K562 (cell line): ENCODE results near the gene HAUS1. TPM values are rescaled to one million over a fixed set of nuclear protein-coding genes. Genes with fewer than 3 reads are reported as not detected.

ENCODE experiments used
- CREBBP ChIP-seq: IDR thresholded peaks from one replicate; pipeline ENCODE4 v1.6.1; 2012; ENCODE audit warnings: low read depth, mild to moderate bottlenecking, control low read depth, inconsistent platforms, low read length
- GTF2E2 ChIP-seq: fragments of 200-800 bp; sonication (Bioruptor generic); IDR thresholded peaks from 2 replicates; pipeline ENCODE4 v1.6.1; 2016; ENCODE audit warnings: missing genetic modification characterization, missing compliant biosample characterization
- KDM1A ChIP-seq, 2 experiments: fragments of 450-650 bp; IDR thresholded peaks; 2 replicates each; pipeline ENCODE4 v1.6.1; 2016; ENCODE audit warnings: mild to moderate bottlenecking in 2 of 2
- RBM22 ChIP-seq: fragments of 200-400 bp; formaldehyde crosslinking; IDR thresholded peaks from 2 replicates; pipeline ENCODE4 v1.6.1; 2018; ENCODE audit warnings: low read length, low read depth; ENCODE audit not compliant: poor library complexity, severe bottlenecking
- RUNX1 ChIP-seq: sonication (generic); IDR thresholded peaks from 2 replicates; pipeline ENCODE4 v1.6.1; 2016; ENCODE audit warnings: antibody characterized with exemption, low read depth
- SMAD4 ChIP-seq: fragments of 250-450 bp; sonication (Bioruptor Pico); conservative IDR thresholded peaks from 2 replicates; pipeline ENCODE4 v1.8.0; 2021; ENCODE audit warnings: inconsistent platforms, mild to moderate bottlenecking, moderate library complexity
- SMARCA5 ChIP-seq: fragments of 450-650 bp; IDR thresholded peaks from 2 replicates; pipeline ENCODE4 v1.6.1; 2016
- TARDBP ChIP-seq: fragments of 450-650 bp; IDR thresholded peaks from 2 replicates; pipeline ENCODE4 v1.6.1; 2016
- ZNF24 ChIP-seq: fragments of 450-650 bp; IDR thresholded peaks from 2 replicates; pipeline ENCODE4 v1.6.1; 2016
- polyA plus RNA-seq, 8 experiments: library from polyadenylated mRNA; depleted of rRNA in 4 of 8; stranded (reverse) in 5 of 8; unstranded in 3 of 8; fragments of >200 nt; fragmentation: Nextera tagmentation in 2 of 8; fragmentation: Illumina TruSeq in 1 of 8; extraction: Ambion mirVana in 2 of 8; extraction: Trizol in 1 of 8; gene quantifications; 2 replicates each; pipeline versions ENCODE4 v1.2.1 to v1.2.3, GENCODE V29; 2011 to 2014; ENCODE audit warnings: inconsistent platforms in 1 of 8, missing spikeins in 1 of 8
- total RNA-seq, 7 experiments: library from RNA; depleted of rRNA in 6 of 7; stranded (reverse); fragments of >200 nt in 6 of 7; fragmentation: Illumina TruSeq in 2 of 7; extraction: Trizol in 2 of 7; gene quantifications; 2 replicates each; pipeline versions ENCODE4 v1.2.1 to v1.2.3, GENCODE V29; 2011 to 2021; ENCODE audit warnings: low replicate concordance in 1 of 7
- TF ChIP-seq, protein P1 (sequence below): fragments of 450-650 bp; conservative IDR thresholded peaks from 2 replicates; pipeline ENCODE4 v1.6.1; 2016; ENCODE audit warnings: missing genetic modification characterization, low read depth, mild to moderate bottlenecking, control low read depth, missing compliant biosample characterization
- TF ChIP-seq, protein P2 (sequence below): fragments of 450-650 bp; IDR thresholded peaks from 2 replicates; pipeline ENCODE4 v1.6.1; 2017; ENCODE audit warnings: mild to moderate bottlenecking, moderate library complexity
- TF ChIP-seq, protein P3 (sequence below): fragments of 250-450 bp; sonication (Bioruptor Pico); IDR thresholded peaks from 2 replicates; pipeline ENCODE4 v1.8.0; 2021; ENCODE audit warnings: moderate library complexity, mild to moderate bottlenecking, inconsistent platforms
- TF ChIP-seq, protein P4 (sequence below), 2 experiments: fragments of 450-650 bp; IDR thresholded peaks; 2 replicates each; pipeline ENCODE4 v1.6.1; 2018; ENCODE audit warnings: mild to moderate bottlenecking in 2 of 2, low read depth in 1 of 2; ENCODE audit not compliant: partially characterized antibody in 2 of 2
- TF ChIP-seq, protein P5 (sequence below): fragments of 450-650 bp; IDR thresholded peaks from 2 replicates; pipeline ENCODE4 v1.6.1; 2017; ENCODE audit warnings: antibody characterized with exemption, mild to moderate bottlenecking

Gene HAUS1
- total and polyA plus RNA-seq, 9 of the 15 experiments (the other 6 are each of a cell fraction or from before 2014, with no cell fraction given), result 45.6 to 135 (median 76.3) TPM

DNA sequence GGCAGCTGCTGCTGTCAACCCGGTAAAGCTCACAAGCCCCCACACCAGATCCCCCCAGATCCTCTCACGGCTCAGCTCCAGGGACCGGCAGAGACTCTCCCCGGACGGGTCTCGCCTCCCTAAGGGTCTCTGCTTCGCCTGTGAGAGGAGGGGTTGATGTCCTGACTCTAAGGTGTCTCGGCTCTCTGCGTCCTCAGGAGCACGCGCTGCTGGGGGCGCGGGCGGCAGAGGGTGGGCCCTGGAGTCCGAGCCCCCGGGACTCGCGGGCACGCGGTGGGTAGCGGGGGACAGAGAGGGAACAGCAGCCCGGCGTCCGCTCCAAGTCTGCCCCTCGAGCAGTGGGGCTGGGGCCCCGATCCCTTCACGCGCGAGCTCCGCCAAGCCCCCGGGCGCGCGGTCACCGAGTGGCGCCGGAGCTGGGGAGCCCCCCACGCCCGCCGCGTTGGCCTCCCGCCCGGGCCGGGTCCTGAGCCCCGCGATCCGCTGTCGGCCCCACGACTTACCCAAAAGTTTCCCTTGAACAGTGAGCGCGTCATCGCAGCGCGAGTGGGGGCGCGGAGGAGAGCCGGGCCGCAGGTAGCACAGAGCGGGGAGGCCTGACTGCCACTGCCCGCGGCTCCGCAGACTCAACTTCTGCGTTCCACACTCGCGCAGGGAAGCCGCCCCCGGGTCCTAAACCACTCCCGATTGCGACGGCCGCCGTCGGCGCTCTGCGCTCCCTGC lies 32.4 kb upstream of the HAUS1 start, which contains the start of gene PSTPIP2 (continued):
- TF ChIP-seq, protein P1, sequence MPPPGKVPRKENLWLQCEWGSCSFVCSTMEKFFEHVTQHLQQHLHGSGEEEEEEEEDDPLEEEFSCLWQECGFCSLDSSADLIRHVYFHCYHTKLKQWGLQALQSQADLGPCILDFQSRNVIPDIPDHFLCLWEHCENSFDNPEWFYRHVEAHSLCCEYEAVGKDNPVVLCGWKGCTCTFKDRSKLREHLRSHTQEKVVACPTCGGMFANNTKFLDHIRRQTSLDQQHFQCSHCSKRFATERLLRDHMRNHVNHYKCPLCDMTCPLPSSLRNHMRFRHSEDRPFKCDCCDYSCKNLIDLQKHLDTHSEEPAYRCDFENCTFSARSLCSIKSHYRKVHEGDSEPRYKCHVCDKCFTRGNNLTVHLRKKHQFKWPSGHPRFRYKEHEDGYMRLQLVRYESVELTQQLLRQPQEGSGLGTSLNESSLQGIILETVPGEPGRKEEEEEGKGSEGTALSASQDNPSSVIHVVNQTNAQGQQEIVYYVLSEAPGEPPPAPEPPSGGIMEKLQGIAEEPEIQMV (tag), result no peak
- TF ChIP-seq GTF2E2 (tag) (no peak), TARDBP (no peak), CREBBP (no peak), RBM22 (no peak), ZNF24 (no peak), SMARCA5 (no peak), SMAD4 (0 out of 2 replicates have a peak, but pooled peaks have one; percentile 15), RUNX1 (no peak), KDM1A (IDR thresholded peaks at IDR 0.05) (no peak)
- TF ChIP-seq, protein P2, sequence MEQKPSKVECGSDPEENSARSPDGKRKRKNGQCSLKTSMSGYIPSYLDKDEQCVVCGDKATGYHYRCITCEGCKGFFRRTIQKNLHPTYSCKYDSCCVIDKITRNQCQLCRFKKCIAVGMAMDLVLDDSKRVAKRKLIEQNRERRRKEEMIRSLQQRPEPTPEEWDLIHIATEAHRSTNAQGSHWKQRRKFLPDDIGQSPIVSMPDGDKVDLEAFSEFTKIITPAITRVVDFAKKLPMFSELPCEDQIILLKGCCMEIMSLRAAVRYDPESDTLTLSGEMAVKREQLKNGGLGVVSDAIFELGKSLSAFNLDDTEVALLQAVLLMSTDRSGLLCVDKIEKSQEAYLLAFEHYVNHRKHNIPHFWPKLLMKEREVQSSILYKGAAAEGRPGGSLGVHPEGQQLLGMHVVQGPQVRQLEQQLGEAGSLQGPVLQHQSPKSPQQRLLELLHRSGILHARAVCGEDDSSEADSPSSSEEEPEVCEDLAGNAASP, result no peak
- TF ChIP-seq, protein P3, sequence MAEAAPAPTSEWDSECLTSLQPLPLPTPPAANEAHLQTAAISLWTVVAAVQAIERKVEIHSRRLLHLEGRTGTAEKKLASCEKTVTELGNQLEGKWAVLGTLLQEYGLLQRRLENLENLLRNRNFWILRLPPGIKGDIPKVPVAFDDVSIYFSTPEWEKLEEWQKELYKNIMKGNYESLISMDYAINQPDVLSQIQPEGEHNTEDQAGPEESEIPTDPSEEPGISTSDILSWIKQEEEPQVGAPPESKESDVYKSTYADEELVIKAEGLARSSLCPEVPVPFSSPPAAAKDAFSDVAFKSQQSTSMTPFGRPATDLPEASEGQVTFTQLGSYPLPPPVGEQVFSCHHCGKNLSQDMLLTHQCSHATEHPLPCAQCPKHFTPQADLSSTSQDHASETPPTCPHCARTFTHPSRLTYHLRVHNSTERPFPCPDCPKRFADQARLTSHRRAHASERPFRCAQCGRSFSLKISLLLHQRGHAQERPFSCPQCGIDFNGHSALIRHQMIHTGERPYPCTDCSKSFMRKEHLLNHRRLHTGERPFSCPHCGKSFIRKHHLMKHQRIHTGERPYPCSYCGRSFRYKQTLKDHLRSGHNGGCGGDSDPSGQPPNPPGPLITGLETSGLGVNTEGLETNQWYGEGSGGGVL, result no peak
- TF ChIP-seq, protein P4, sequence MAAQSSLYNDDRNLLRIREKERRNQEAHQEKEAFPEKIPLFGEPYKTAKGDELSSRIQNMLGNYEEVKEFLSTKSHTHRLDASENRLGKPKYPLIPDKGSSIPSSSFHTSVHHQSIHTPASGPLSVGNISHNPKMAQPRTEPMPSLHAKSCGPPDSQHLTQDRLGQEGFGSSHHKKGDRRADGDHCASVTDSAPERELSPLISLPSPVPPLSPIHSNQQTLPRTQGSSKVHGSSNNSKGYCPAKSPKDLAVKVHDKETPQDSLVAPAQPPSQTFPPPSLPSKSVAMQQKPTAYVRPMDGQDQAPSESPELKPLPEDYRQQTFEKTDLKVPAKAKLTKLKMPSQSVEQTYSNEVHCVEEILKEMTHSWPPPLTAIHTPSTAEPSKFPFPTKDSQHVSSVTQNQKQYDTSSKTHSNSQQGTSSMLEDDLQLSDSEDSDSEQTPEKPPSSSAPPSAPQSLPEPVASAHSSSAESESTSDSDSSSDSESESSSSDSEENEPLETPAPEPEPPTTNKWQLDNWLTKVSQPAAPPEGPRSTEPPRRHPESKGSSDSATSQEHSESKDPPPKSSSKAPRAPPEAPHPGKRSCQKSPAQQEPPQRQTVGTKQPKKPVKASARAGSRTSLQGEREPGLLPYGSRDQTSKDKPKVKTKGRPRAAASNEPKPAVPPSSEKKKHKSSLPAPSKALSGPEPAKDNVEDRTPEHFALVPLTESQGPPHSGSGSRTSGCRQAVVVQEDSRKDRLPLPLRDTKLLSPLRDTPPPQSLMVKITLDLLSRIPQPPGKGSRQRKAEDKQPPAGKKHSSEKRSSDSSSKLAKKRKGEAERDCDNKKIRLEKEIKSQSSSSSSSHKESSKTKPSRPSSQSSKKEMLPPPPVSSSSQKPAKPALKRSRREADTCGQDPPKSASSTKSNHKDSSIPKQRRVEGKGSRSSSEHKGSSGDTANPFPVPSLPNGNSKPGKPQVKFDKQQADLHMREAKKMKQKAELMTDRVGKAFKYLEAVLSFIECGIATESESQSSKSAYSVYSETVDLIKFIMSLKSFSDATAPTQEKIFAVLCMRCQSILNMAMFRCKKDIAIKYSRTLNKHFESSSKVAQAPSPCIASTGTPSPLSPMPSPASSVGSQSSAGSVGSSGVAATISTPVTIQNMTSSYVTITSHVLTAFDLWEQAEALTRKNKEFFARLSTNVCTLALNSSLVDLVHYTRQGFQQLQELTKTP (IDR thresholded peaks at IDR 0.05; ENCODE audit: low read depth in 1 of 2, partially characterized antibody in 2 of 2), result no peak
- TF ChIP-seq, protein P5, sequence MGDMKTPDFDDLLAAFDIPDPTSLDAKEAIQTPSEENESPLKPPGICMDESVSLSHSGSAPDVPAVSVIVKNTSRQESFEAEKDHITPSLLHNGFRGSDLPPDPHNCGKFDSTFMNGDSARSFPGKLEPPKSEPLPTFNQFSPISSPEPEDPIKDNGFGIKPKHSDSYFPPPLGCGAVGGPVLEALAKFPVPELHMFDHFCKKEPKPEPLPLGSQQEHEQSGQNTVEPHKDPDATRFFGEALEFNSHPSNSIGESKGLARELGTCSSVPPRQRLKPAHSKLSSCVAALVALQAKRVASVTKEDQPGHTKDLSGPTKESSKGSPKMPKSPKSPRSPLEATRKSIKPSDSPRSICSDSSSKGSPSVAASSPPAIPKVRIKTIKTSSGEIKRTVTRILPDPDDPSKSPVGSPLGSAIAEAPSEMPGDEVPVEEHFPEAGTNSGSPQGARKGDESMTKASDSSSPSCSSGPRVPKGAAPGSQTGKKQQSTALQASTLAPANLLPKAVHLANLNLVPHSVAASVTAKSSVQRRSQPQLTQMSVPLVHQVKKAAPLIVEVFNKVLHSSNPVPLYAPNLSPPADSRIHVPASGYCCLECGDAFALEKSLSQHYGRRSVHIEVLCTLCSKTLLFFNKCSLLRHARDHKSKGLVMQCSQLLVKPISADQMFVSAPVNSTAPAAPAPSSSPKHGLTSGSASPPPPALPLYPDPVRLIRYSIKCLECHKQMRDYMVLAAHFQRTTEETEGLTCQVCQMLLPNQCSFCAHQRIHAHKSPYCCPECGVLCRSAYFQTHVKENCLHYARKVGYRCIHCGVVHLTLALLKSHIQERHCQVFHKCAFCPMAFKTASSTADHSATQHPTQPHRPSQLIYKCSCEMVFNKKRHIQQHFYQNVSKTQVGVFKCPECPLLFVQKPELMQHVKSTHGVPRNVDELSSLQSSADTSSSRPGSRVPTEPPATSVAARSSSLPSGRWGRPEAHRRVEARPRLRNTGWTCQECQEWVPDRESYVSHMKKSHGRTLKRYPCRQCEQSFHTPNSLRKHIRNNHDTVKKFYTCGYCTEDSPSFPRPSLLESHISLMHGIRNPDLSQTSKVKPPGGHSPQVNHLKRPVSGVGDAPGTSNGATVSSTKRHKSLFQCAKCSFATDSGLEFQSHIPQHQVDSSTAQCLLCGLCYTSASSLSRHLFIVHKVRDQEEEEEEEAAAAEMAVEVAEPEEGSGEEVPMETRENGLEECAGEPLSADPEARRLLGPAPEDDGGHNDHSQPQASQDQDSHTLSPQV, result no peak
